ENCODE results near the gene HS3ST1.

DNA sequence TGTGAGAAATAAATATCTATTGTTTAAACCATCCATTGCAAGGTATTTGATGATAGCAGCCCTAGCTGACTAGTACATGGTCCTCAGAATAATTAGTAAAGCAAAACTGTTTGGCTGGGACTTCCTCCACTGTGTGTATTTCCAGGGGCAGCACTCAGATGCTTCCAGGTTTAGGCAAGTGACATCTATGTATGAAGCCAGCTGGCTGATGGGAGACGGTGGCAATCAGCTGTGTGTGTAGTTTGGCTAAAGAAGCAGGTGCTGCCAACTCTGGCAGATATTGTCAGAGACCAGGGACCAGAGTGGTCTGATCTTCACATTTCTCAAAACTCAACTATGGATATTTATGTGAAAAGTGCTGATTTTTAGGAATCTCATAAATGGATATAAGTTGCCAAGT, 19.1 kb downstream of the HS3ST1 start:
- TF ChIP-seq, protein P1, sequence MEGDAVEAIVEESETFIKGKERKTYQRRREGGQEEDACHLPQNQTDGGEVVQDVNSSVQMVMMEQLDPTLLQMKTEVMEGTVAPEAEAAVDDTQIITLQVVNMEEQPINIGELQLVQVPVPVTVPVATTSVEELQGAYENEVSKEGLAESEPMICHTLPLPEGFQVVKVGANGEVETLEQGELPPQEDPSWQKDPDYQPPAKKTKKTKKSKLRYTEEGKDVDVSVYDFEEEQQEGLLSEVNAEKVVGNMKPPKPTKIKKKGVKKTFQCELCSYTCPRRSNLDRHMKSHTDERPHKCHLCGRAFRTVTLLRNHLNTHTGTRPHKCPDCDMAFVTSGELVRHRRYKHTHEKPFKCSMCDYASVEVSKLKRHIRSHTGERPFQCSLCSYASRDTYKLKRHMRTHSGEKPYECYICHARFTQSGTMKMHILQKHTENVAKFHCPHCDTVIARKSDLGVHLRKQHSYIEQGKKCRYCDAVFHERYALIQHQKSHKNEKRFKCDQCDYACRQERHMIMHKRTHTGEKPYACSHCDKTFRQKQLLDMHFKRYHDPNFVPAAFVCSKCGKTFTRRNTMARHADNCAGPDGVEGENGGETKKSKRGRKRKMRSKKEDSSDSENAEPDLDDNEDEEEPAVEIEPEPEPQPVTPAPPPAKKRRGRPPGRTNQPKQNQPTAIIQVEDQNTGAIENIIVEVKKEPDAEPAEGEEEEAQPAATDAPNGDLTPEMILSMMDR (IDR thresholded peaks at IDR 0.05), result no peak
- TF ChIP-seq POLR2A (IDR thresholded peaks at IDR 0.05), result no peak

Data from lower leg skin (tissue), 3 donors.